ENCODE measurements around the gene BET1L.
A peak's percentile ranks its signal among the peaks of the same experiment; 100 is the strongest.

Gene BET1L, protein sequence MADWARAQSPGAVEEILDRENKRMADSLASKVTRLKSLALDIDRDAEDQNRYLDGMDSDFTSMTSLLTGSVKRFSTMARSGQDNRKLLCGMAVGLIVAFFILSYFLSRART

DNA sequence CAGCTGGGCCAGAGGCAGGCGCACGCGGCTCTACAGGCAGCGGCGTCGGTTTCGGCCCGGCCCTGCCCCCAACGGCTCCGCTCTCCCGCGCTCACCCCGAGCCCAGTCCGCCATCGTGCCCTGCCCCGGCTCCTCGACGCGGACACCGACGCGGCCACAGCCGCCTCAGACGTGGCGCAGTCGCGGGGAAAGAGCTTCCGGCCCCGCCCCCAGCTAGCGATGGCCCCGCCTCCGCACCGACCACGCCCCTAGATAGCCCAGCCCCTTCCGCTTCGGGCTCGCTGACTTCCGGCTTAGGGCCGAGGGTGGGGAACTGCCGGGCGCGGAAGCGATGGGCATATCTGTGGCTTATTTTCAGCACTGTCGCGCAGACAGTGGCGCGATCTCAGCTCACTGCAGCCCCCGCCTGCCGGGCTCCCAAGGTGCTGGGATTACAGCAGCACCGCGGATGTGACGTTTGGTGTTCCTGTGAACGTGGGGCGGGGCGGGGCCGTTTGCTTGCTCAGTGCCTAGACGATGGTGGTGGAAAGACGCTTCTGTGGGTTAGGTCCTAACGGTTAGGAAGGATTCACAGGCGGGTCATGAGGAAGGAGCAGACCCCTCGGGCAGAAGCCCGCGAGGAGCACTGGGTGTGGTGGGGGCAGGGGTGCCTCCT is at the start of gene BET1L, which contains the start of gene RIC8A:
Gene BET1L, minus strand, starts transcription at position 192 of the 655 bp plus-strand sequence. Its CDS starts 78 bp downstream, at position 114.
Gene RIC8A, plus strand, starts transcription at position 501 of the 655 bp plus-strand sequence. CDS start 1,147 bp downstream, outside the sequence.
- H3K36me3 ChIP-seq: peaks cover 67% of the 10 kb centered on the region
- peak within 1 kb of the TSS; percentile 100 for H3K4me3 ChIP-seq
- peak within 1 kb of the TSS; percentile 99 for H3K4me2 ChIP-seq
- TF ChIP-seq Cebpa-rat (IDR thresholded peaks at IDR 0.05): no peak
- H3K27ac ChIP-seq: peak within 1 kb of the TSS; percentile 99
- H3K27me3 ChIP-seq: no peaks in the 10 kb centered on the region
- H3K9me3 ChIP-seq: no peaks in the 10 kb centered on the region
- peaks cover 48% of the 10 kb centered on the region for H3K4me1 ChIP-seq
- peaks cover 82% of the 10 kb centered on the region for H4K20me1 ChIP-seq
- H3K9ac ChIP-seq: peak within 1 kb of the TSS; percentile 98

DNA sequence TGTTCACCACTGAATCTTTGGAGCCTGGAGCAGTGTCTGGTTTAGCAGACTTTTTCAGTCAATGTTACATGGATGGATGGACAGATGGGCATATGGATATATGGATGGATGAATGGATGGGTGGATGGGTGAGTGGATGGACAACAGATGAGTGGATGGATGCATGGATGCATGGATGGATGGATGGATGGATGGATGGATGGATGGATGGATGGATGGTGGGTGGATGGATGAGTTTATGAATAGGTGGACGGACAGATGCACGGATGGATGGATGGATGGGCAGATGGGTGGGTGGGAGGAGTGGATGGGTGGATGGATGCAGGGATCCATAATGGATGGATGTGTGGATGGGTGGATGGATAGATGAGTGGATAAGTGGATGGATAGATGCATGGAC is 48.6 kb upstream of the BET1L start:
- Histone ChIP-seq H3K9ac (no peak overlapping the region), H3K27me3 (no peaks in the 10 kb centered on the region), H4K20me1 (no peaks in the 10 kb centered on the region; the same call in 1 of the 2 replicates), H3K4me3 (no peak overlapping the region), H3K4me1 (0 out of 2 replicates have a peak, but pooled peaks cover 6% of the 10 kb centered on the region), H3K9me3 (no peaks in the 10 kb centered on the region), H3K27ac (no peak overlapping the region), H3K4me2 (no peak overlapping the region), H3K36me3 (peaks cover 33% of the 10 kb centered on the region)
- TF ChIP-seq Cebpa-rat (IDR thresholded peaks at IDR 0.05): no peak

DNA sequence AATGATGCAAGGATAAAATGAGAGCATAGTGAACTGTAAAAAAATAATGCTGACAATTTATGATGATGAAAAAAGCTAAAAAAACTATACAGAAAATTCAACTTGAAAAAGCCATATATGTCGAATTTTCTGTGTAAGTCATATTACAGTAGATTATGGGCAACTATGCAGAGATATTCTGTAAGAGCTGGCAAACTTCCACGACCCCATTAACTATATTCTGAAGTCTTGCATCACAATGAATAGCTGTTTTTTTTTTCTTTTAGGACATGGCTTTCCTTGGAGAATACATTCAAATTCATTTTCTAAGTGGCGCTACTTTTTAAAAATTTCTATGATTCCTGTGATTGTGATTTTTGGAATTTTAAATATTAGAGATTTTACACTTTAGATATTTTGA is 48.0 kb upstream of the BET1L start:
- Histone ChIP-seq H3K4me3 (no peak overlapping the region), H3K36me3 (peaks cover 39% of the 10 kb centered on the region), H3K4me2 (no peak overlapping the region), H3K27ac (no peak overlapping the region), H3K9me3 (no peaks in the 10 kb centered on the region), H4K20me1 (no peaks in the 10 kb centered on the region; the same call in 1 of the 2 replicates), H3K27me3 (no peaks in the 10 kb centered on the region), H3K9ac (no peak overlapping the region), H3K4me1 (0 out of 2 replicates have a peak, but pooled peaks cover 6% of the 10 kb centered on the region)
- no peak for TF ChIP-seq Cebpa-rat (IDR thresholded peaks at IDR 0.05)

DNA sequence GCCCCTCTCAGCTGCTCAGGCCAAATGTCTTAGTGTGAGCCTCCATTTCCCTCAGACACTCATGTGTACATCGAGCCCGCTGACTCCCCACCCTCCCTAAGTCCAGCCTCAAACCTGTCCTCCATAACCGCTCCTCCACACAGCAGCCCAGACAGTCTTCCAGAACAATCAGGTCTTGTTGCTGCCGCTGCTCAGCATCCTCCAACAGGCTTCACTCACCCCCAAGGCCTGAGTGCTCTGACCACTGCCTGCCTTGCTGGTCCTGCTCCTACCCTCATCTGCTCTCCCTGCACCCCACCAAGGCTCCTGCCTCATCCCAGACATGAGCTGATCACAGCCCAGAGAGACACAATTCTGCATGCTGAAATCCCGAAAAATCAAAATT is 46.7 kb upstream of the BET1L start:
- no peak overlapping the region for H3K4me3 ChIP-seq
- no peaks in the 10 kb centered on the region for H3K9me3 ChIP-seq
- no peak overlapping the region for H3K9ac ChIP-seq
- TF ChIP-seq Cebpa-rat (IDR thresholded peaks at IDR 0.05): no peak
- H3K4me1 ChIP-seq: 0 out of 2 replicates have a peak, but pooled peaks cover 6% of the 10 kb centered on the region
- no peak overlapping the region for H3K4me2 ChIP-seq
- peaks cover 51% of the 10 kb centered on the region for H3K36me3 ChIP-seq
- no peaks in the 10 kb centered on the region; the same call in 1 of the 2 replicates for H4K20me1 ChIP-seq
- no peak overlapping the region for H3K27ac ChIP-seq
- H3K27me3 ChIP-seq: no peaks in the 10 kb centered on the region

DNA sequence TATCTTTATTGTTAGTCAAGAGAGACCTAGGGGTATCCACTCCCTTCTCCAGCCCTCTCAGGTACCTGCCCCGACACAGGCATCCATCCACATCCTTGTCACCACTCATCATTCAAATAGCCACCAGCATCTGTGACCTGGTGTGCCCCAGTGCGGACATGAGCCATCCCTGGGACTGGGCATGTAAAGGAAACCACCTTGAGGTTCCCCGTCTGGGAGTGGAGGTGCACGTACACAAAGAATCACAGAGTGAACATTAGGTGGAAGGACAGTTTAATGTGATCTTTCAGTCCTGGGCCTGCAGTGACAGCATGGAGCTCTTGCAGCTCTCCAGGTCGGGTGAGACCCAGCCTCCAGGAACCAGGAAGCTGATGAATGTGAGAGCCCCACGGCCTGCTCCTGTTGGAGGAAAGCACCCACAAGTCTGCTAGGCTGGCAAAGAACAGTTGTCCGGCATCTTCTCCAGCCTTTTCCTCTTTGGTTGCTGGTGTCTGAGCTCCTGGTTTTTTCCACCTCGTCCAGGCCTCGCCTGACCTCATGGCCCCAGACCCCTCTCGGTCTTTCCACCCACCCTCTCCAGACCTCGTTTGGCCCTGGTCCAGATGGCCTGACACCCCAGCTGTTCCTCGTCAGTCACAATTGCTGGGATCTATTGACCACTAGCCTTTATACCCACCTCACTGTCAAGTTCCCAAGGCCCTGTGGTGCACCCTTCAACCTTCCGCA is 46.1 kb upstream of the BET1L start:
- H3K27ac ChIP-seq: no peak overlapping the region
- H3K9ac ChIP-seq: no peak overlapping the region
- no peaks in the 10 kb centered on the region for H3K27me3 ChIP-seq
- H3K9me3 ChIP-seq: no peaks in the 10 kb centered on the region
- no peak overlapping the region for H3K4me3 ChIP-seq
- H3K4me2 ChIP-seq: no peak overlapping the region
- 0 out of 2 replicates have a peak, but pooled peaks cover 6% of the 10 kb centered on the region for H3K4me1 ChIP-seq
- no peaks in the 10 kb centered on the region; the same call in 1 of the 2 replicates for H4K20me1 ChIP-seq
- peaks cover 57% of the 10 kb centered on the region for H3K36me3 ChIP-seq
- no peak for TF ChIP-seq Cebpa-rat (IDR thresholded peaks at IDR 0.05)

DNA sequence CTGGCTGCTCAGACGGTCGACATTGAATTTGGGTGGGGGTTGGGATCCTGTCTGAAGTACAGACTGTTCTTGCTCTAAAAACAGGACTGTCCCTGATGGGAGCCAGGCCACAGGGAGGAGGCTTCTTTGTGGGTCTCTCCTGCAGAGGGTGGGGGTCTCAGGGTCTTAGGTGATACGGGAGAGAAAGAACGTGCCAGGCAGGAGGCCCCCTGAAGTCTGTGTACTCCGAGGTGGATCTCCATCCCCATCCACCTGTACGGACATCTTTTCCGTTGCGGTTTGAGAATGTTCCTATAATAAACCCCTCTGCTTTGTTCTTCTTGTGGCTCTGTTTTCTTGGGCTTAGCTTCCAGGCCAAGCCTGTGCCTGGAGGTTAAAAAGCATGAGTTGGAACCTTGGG is 45.5 kb upstream of the BET1L start:
- Histone ChIP-seq H3K4me1 (0 out of 2 replicates have a peak, but pooled peaks cover 6% of the 10 kb centered on the region), H3K4me2 (no peak overlapping the region), H3K36me3 (peaks cover 63% of the 10 kb centered on the region), H3K4me3 (no peak overlapping the region), H3K27me3 (no peaks in the 10 kb centered on the region), H3K9ac (no peak overlapping the region), H3K9me3 (no peaks in the 10 kb centered on the region), H3K27ac (no peak overlapping the region), H4K20me1 (no peaks in the 10 kb centered on the region; the same call in 1 of the 2 replicates)
- no peak for TF ChIP-seq Cebpa-rat (IDR thresholded peaks at IDR 0.05)

DNA sequence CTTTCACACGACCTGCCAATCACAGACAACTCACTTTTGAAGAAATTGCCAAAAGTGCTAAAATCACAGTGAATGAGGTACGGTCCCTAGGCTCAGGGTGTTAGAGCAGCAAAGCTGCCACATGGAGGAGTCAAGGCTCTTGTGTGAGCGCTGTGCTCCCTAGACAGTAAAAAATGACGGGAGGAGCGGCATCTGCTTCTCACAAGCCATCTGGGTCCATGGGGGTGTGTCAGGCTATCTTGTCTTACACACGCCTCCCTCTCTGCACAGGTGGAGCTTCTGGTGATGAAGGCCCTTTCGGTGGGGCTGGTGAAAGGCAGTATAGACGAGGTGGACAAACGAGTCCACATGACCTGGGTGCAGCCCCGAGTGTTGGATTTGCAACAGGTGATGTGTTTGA is 44.4 kb upstream of the BET1L start:
- H3K27me3 ChIP-seq: no peaks in the 10 kb centered on the region
- no peak overlapping the region for H3K9ac ChIP-seq
- H3K4me2 ChIP-seq: no peak overlapping the region
- TF ChIP-seq Cebpa-rat (IDR thresholded peaks at IDR 0.05): no peak
- H3K4me1 ChIP-seq: no peaks in the 10 kb centered on the region
- no peak overlapping the region for H3K27ac ChIP-seq
- H3K4me3 ChIP-seq: no peak overlapping the region
- H4K20me1 ChIP-seq: no peaks in the 10 kb centered on the region; the same call in 1 of the 2 replicates
- peaks cover 74% of the 10 kb centered on the region for H3K36me3 ChIP-seq
- H3K9me3 ChIP-seq: no peaks in the 10 kb centered on the region

DNA sequence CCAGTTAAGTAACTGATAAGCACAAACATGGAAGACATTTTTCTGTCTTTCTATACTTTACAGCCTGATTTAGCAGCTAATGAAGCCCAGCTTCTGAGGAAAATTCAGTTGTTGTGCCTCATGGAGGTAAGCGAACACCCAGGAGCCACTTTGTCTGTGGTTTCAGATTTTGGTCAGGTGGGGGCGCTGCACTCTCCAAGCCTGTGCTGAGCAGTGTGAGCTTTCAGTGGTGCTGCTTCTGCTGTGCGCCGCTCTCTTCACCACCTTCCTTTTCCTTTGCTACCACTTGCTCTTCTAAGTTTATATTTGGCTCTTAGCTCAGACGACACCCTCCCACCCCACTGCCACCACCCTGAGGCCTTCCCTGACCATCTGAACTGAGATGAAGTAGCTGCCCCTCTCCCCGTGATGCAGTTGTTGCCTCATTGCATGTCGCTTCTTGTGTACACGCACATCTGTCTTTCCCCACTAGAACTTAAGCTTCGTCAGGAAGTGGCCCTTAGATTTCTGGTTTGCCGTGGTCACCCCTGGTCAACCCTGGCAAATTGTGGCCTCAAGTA is 43.6 kb upstream of the BET1L start:
- H3K9ac ChIP-seq: 0 out of 2 replicates have a peak overlapping the region, but pooled peaks have one; percentile 53
- no peak overlapping the region for H3K4me3 ChIP-seq
- peaks cover 82% of the 10 kb centered on the region for H3K36me3 ChIP-seq
- H3K4me1 ChIP-seq: no peaks in the 10 kb centered on the region
- no peaks in the 10 kb centered on the region for H3K27me3 ChIP-seq
- no peak overlapping the region for H3K4me2 ChIP-seq
- no peaks in the 10 kb centered on the region; the same call in 1 of the 2 replicates for H4K20me1 ChIP-seq
- no peaks in the 10 kb centered on the region for H3K9me3 ChIP-seq
- no peak overlapping the region for H3K27ac ChIP-seq
- no peak for TF ChIP-seq Cebpa-rat (IDR thresholded peaks at IDR 0.05)

DNA sequence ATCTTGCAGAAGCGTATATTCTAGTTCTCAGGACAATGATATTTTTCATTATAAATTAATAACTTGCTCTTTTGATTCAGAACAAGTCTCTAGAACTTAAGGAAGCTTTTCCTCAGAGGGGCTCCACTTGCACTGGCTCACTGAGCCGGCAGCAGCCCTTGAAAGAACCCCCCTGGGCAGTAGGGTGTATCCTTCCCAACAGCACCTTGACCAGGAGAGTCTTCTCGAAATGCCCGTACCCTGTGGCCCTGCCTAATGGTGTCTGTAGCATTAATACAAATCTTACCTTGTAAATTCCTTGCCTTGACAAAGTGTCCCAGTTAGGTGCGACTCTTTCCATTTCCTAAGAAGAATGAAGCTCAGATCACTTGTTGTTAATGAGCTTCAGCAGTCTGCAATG is 43.1 kb upstream of the BET1L start:
- Histone ChIP-seq H3K9me3 (no peaks in the 10 kb centered on the region), H3K4me2 (no peak overlapping the region), H3K9ac (peak overlapping the region; percentile 53; the same call in 1 of the 2 replicates), H3K4me1 (no peaks in the 10 kb centered on the region), H3K36me3 (peaks cover 87% of the 10 kb centered on the region), H4K20me1 (no peaks in the 10 kb centered on the region; the same call in 1 of the 2 replicates), H3K4me3 (no peak overlapping the region), H3K27ac (no peak overlapping the region), H3K27me3 (no peaks in the 10 kb centered on the region)
- TF ChIP-seq Cebpa-rat (IDR thresholded peaks at IDR 0.05): no peak
